Lower leg skin (tissue), 3 donors: ENCODE measurements around the gene MATCAP1.

Experiments used
- POLR2A ChIP-seq, 2 donors: fragments of 450-650 bp; IDR thresholded peaks; one replicate each; pipeline ENCODE4 v1.6.1; 2016 to 2017; ENCODE audit warnings: antibody characterized with exemption in 2 of 2, mild to moderate bottlenecking in 1 of 2, moderate library complexity in 1 of 2
- TF ChIP-seq, protein P1 (sequence below), 3 donors: fragments of 450-650 bp; IDR thresholded peaks; one replicate each; pipeline ENCODE4 v1.5.1; 2016; ENCODE audit warnings: antibody characterized with exemption in 3 of 3, mild to moderate bottlenecking in 3 of 3, moderate library complexity in 2 of 3

DNA sequence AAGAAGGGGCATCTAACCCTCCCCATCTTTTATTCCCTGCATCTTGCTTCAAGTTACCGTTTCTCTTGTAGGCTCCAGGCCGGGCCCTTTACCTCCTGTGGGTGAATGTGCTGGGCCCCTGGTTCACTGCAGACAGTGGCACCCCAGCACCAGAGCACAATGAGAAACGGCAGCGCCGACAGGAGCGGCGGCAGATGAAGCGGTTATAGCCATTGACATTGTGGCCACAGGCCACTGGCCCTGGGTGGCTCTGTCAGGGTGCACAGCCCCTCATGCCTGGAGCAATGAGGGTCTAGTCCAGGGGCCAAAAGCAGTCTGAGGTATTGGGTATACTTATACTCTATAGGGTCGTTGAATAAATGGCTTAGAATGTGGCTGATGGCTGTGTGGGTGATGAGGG lies 45.1 kb upstream of the MATCAP1 start:
- TF ChIP-seq, protein P1, sequence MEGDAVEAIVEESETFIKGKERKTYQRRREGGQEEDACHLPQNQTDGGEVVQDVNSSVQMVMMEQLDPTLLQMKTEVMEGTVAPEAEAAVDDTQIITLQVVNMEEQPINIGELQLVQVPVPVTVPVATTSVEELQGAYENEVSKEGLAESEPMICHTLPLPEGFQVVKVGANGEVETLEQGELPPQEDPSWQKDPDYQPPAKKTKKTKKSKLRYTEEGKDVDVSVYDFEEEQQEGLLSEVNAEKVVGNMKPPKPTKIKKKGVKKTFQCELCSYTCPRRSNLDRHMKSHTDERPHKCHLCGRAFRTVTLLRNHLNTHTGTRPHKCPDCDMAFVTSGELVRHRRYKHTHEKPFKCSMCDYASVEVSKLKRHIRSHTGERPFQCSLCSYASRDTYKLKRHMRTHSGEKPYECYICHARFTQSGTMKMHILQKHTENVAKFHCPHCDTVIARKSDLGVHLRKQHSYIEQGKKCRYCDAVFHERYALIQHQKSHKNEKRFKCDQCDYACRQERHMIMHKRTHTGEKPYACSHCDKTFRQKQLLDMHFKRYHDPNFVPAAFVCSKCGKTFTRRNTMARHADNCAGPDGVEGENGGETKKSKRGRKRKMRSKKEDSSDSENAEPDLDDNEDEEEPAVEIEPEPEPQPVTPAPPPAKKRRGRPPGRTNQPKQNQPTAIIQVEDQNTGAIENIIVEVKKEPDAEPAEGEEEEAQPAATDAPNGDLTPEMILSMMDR (IDR thresholded peaks at IDR 0.05), result no peak
- TF ChIP-seq POLR2A (IDR thresholded peaks at IDR 0.05), result no peak
